Measurements from ENCODE around the gene RAB44. TPM values are rescaled to one million over a fixed set of nuclear protein-coding genes. Genes with fewer than 3 reads are reported as not detected.
A peak's percentile ranks its signal among the peaks of the same experiment; 100 is the strongest.

The RAB44 gene
- polyA plus RNA-seq, 2 of the 4 experiments (the other 2 are of a cell fraction): 0.04 to 0.09 TPM

DNA sequence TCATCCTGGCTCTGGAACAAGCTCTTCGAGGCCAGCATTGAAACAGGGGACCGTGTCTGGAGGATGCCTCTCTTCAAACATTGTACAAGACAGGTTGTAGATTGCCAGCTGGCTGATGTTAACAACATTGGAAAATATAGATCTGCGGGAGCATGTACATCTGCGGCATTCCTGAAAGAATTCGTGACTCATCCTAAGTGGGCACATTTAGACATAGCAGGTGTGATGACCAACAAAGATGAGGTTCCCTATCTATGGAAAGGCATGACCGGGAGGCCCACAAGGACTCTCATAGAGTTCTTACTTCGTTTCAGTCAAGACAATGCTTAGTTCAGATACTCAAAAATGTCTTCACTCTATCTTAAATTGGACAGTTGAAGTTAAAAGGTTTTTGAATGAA lies 22.7 kb upstream of the RAB44 start:
- Histone ChIP-seq H3K9me3 (no peaks in the 10 kb centered on the region), H3K27ac (peak overlapping the region; percentile 25 to 94; a peak in 4 of 6 replicates), H3K4me3 (no peak overlapping the region), H3K4me2 (no peak overlapping the region), H3K4me1 (peaks cover 27% of the 10 kb centered on the region)
- FAIRE-seq: no peak
- POLR2A ChIA-PET: no interaction called here
- CTCF ChIA-PET: interaction anchor here (1.9 kb wide), 1 partner anchor 11 kb away, joined by 5 read pairs; no protein-coding TSS in a partner anchor
- DNase-seq (ENCODE audit: low read depth in 1 of 2, low spot score in 1 of 2): no peak
- no peak for ATAC-seq
- 91% methylated on average over 7 of the region's 7 CpGs for WGBS (ENCODE audit: missing lambda C conversion rate)
- TF ChIP-seq JUN (IDR thresholded peaks at IDR 0.05): no peak
- TF ChIP-seq CHD2 (IDR thresholded peaks at IDR 0.05; ENCODE audit: low read length, partially characterized antibody): no peak
- no peak for TF ChIP-seq CEBPB (IDR thresholded peaks at IDR 0.05)
- TF ChIP-seq ESRRA (IDR thresholded peaks at IDR 0.05; ENCODE audit: borderline replicate concordance, low read length): no peak
- TF ChIP-seq, protein P1, sequence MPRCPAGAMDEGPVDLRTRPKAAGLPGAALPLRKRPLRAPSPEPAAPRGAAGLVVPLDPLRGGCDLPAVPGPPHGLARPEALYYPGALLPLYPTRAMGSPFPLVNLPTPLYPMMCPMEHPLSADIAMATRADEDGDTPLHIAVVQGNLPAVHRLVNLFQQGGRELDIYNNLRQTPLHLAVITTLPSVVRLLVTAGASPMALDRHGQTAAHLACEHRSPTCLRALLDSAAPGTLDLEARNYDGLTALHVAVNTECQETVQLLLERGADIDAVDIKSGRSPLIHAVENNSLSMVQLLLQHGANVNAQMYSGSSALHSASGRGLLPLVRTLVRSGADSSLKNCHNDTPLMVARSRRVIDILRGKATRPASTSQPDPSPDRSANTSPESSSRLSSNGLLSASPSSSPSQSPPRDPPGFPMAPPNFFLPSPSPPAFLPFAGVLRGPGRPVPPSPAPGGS (IDR thresholded peaks at IDR 0.05): no peak
- TF ChIP-seq TFCP2L1 (CRISPR knock-in tag; IDR thresholded peaks at IDR 0.05): no peak
- TF ChIP-seq MAZ (IDR thresholded peaks at IDR 0.05; ENCODE audit: borderline replicate concordance, low read depth, low read length): no peak
- TF ChIP-seq JUNB (IDR thresholded peaks at IDR 0.05): no peak
- TF ChIP-seq NR3C1 (IDR thresholded peaks at IDR 0.05): no peak
- TF ChIP-seq CTCF (IDR thresholded peaks at IDR 0.05): no peak
- TF ChIP-seq FOXS1 (CRISPR knock-in tag; IDR thresholded peaks at IDR 0.05): no peak
- no peak for TF ChIP-seq RNF2 (IDR thresholded peaks at IDR 0.05; ENCODE audit: borderline replicate concordance, low read depth)
- TF ChIP-seq TP53 (CRISPR knock-in tag; IDR thresholded peaks at IDR 0.05): no peak
- no peak for TF ChIP-seq RARB (CRISPR knock-in tag; IDR thresholded peaks at IDR 0.05)
- TF ChIP-seq, protein P2, sequence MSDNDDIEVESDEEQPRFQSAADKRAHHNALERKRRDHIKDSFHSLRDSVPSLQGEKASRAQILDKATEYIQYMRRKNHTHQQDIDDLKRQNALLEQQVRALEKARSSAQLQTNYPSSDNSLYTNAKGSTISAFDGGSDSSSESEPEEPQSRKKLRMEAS (IDR thresholded peaks at IDR 0.05): no peak
- no peak for TF ChIP-seq HOXB13 (CRISPR knock-in tag; IDR thresholded peaks at IDR 0.05; ENCODE audit: low read depth)

DNA sequence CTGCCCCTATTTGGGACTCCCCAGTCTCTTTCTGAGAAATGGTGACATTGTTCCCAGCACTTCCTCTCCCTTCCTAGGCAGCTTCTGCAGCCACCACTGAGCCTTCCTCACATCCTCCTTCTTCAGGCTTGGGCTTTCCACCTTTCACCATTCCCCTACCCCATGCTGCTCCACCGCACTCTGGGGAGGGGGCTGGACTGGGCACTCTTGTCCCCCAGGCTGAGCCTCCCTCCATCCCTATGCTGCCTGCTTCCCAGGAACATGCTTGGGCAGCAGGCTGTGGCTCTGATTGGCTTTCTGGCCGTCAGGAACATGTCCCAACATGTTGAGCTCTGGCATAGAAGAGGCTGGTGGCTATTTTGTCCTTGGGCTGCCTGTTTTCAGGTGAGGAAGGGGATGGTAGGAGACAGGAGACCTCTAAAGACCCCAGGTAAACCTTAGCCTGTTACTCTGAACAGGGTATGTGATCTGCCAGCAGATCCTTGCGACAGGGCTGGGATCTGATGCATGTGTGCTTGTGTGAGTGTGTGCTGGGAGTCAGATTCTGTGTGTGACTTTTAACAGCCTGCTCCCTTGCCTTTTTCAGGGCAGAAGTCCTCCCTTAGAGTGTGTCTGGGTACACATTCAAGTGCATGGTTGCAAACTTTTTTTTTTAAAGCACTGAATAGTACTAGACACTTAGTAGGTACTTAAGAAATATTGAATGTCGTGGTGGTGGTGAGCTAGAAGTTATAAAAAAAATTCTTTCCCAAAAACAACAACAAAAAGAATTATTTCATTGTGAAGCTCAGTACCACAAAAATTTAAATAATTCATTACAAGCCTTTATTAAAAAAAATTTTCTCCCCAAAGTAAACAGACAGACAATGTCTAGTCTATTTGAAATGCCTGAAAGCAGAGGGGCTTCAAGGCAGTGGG lies 21.2 kb upstream of the RAB44 start:
- Histone ChIP-seq H3K4me1 (peaks cover 28% of the 10 kb centered on the region), H3K27ac (peak overlapping the region; percentile 78 to 94), H3K4me3 (no peak overlapping the region), H3K4me2 (peak overlapping the region; percentile 93), H3K9me3 (no peaks in the 10 kb centered on the region)
- TF ChIP-seq KDM1A (IDR thresholded peaks at IDR 0.05; ENCODE audit: low read depth): no peak
- TF ChIP-seq CHD4 (IDR thresholded peaks at IDR 0.05; ENCODE audit: borderline replicate concordance): no peak
- no peak for TF ChIP-seq PBX3 (IDR thresholded peaks at IDR 0.05)
- TF ChIP-seq HES2 (IDR thresholded peaks at IDR 0.05): no peak
- TF ChIP-seq JUN (IDR thresholded peaks at IDR 0.05): peak in 1 of 2 experiments; percentile 30; a peak in 1 of 5 replicates
- TF ChIP-seq REST (IDR thresholded peaks at IDR 0.05): no peak
- TF ChIP-seq TP53 (CRISPR knock-in tag; IDR thresholded peaks at IDR 0.05): peak; percentile 96
- 0 out of 2 replicates have a peak, but pooled peaks have one; percentile 65 for TF ChIP-seq HOXB13 (CRISPR knock-in tag; IDR thresholded peaks at IDR 0.05; ENCODE audit: low read depth)
- DNase-seq (ENCODE audit: low read depth in 1 of 2, low spot score in 1 of 2) (no peak), ATAC-seq (no peak), FAIRE-seq (no peak)
- POLR2A ChIA-PET: interaction anchor here (0.6 to 2.9 kb wide), 3 partner anchors 9 to 93 kb away, joined by 3 to 35 read pairs (median 3); no protein-coding TSS in a partner anchor
- WGBS (ENCODE audit: missing lambda C conversion rate): 53% methylated on average over 3 of the region's 4 CpGs
- CTCF ChIA-PET: interaction anchor here (0.7 to 13.6 kb wide), 4 partner anchors 14 to 83 kb away, joined by 4 to 123 read pairs (median 48); no protein-coding TSS in a partner anchor
